Inferior parietal cortex (tissue), 1 donor: ENCODE results near the gene ESM1.

Experiments
- DNase-seq: peaks from one replicate; pipeline ENCODE4 v3.0.0-alpha.2; 2016; ENCODE audit errors: extremely low spot score

ESM1 gene

DNA sequence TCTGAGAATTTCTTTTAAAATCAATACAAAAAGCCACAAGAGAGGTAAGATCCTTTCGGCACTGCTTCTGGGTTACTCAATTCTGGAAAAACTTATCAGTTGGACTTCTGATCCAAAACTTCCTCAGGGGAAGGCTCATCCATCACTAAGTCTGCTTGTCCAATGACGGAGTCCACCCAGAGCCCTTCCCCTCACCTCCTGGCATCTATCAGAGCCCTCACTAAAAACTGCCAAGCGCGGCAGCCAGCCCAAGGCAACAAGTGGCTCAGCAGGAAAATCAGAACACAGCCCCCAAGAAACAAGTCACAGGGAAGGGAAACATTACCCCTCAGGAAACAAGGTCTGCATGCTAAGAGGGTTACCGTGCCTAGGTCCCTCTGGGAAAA lies 869 bp upstream of the ESM1 start:
- DNase-seq: no peak

- no peak for DNase-seq
Measured at GRCh38 chr5:54981928-54982327, 3.5 kb downstream of the ESM1 start.

GRCh38 chr5:54975701-54976100 lies 9.7 kb downstream of the ESM1 start:
- no peak for DNase-seq

DNA sequence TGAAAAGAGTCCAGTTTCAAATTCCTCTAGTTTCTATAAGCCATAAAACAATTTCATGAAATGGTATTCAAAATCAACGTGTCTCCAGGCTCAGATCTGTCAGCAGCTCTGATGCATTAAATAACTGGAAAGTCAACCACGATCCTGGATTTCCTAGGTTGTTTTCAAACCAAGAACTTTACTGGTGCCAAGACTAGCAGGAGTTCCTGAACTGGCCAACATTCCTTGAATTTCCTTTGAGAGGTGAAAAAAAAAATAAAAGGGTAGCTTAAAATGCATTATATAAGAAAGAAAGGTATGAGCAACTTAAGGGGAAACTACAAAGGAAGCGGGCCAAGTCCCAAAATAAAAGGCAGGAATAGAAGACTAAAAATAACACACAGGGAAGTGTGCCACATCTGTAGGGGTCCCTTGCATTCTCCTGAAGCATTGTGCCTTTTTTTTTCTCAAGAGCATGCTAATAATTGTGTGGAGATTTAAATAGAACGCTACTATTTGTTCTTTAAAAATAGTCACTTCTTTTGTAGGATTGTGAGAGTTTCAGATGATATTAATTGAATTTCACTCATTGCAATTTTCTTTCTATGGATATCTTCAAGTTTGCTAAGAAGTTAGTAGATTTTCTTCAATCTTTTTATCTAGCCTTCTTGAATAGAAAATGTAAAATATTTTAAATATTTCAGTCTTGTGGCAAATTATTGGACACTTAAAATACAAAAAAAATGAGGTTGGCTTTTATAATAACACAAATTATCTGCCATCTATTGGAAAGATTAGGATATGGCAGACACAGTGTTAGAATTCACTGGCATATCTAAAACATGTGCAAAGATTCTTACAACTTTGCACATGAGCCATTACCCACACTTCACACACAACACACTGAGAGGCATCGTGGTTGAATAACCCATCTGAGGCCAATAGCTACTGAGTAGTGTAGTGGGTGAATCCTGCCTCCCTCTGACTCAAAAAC lies 15.3 kb downstream of the ESM1 start:
- DNase-seq: no peak

GRCh38 chr5:54969242-54969641 lies 16.2 kb downstream of the ESM1 start:
- DNase-seq: no peak

DNA sequence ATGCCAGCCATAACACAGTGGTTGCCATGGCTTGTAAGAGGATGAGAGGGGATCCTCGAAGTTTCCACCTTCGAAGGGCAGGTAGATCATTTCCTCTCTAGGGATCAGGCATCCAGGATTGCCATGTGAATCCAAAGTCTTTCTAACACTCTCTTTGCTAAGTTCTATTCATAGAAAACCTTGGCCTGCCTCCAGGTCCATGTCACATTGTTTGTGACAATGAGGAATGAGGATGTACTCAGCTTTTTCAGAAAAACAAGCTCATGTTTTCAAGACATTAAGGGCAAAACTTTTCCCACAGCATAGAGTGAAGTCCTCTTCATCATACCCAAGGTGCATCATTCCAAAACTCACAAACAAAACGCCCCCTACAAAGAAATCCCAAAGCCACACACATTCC lies 19.6 kb downstream of the ESM1 start:
- DNase-seq: no peak

DNA sequence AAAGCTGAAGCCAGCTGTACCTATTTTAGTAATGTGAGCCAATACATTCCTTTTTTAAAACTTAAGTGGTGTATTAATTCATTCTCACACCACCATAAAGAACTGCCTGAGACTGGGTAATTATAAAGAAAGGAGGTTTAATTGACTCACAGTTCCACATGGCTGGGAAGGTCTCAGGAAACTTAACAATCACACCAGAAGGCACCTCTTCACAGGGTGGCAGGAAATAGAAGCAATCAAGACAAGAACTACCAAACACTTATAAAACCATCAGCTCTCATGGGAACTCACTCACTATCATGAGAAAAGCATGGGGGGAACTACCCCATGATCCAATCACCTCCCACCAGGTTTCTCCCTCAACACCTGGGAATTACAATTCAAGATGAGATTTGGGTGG lies 21.0 kb downstream of the ESM1 start:
- no peak for DNase-seq

DNA sequence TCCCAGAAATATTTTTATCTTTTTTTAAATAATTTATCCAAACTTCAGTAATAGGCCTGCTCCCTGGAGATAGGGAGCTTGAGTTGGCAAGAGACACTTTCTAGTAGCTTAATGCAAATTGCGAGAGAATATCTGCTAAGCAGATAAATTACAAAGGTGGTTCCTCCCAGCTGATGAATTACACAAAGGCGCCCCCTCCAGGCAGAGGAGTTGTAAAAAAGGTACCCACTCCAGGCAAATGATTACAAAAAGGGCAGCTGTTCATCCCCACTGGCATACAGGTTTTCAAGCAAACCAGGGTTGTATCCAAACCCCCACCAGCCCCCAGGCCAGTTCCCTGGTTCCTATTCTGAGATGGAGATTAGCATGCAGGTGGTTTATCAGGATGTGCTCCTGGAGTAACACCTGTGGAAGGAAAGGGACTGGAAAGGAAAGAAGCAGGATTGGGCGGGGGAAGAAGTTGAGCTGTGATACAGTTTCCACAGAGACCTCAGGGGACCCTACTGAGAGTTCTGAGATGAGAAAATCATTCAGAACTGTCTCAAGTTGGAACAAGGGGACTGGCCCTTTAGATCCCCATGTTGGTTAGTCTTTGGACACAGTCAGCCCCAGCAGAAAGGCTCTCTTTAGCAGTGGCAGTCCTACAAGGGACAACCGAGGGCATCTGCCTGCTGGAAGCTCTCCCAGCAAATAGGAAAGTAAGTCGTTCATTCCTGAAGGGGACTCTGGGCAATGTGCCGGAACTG lies 25.5 kb downstream of the ESM1 start:
- DNase-seq: no peak

- no peak for DNase-seq
Measured at GRCh38 chr5:54956922-54957321, 28.5 kb downstream of the ESM1 start.

DNA sequence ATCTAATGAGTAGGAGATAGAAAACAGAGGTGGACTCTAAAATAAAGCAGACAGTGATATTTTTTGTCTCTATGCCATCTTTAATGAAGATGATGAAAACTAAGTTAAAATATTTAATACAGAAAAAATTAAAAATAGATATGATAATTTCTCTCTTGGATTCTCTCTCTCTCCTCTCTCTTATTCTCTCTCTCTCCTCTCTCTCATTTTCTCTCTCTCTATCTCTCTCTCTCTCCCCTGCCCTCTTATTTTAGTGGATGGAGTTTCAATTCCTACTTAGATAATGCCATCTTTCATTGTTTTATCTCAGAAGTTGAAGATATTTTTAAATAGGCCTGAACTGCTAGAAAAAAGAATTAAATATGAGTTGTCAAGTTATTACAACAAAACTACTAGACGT lies 38.2 kb downstream of the ESM1 start:
- no peak for DNase-seq

DNA sequence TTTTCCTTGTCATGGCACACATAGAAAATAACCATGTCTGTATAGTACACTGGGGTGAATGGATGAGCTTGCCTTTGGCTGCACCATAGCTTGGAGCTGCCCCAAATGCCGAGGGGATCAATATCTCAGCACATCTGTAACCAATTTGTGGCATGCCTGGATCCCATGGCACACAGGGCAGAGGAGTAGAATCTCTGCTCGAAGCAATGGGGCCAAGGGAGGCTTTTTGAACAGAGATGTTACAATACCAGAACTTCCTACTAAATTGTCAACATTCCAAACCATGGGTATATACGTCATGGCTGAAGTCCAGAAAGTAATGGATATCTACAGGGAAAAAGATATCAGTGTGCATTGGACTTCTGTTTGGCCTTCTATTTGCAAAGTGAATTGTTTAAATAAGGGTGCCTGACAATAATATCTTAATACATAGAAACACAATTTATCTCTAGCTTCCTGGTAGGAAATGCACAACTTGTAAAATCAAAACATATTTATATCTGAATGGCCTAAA lies 39.0 kb downstream of the ESM1 start:
- DNase-seq: no peak

DNA sequence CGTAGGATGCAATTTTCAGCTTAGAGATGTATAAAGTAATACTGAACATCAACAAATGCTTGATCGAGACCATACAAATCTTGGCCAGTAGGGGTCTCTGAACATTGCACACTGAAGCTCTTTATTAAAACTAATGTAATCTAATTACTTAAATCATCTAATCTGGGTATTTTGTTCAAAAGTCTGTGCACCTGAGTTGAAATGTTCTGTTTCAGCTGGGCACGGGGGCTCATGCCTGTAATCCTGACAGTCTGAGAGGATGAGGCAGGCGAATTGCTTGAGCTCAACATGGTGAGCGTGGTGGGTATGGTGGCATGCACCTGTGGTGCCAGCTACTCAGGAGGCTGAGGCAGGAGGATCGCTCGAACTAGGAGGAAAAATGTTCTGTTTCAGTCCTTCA lies 41.0 kb downstream of the ESM1 start:
- peak; percentile 15 for DNase-seq

- no peak for DNase-seq
Measured at GRCh38 chr5:54942064-54942778, 43.2 kb downstream of the ESM1 start.

DNA sequence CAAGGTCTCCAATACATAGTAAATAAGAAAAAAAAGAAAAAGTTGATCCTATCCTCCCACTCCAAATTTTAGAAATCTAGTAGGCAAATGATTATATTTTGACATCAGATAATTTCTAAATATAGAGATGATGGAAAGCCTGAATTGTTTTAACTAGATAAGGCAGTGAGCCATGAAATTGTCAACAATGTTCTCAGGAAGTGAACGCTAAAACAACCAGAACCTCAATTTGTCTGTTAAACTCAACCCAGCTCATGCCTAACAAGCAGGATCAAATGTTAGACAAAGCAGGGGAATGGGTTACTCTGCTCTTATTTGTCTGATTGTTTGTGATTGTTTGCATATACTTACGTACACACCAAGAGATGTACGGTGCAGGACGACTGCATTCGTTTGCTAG lies 49.2 kb downstream of the ESM1 start:
- DNase-seq: no peak

DNA sequence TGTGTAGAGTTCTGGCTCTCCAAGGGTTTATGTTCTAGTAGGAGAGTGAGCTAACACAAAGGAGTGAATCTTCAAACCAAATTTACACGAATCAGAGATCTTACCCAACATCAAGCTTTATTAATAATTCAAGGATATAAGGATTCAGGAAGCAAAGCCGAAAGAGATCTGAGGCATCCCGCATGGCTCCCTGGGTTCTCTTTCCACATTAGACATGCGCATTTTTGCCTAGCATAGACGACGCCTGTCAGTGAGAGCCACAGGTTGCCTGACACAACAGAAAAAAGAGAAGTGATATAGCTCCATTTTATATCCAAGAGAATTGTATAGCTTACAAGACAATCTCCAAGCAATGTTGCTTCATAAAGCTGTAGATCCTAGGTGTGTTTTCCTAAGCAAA lies 52.6 kb downstream of the ESM1 start:
- DNase-seq: no peak

DNA sequence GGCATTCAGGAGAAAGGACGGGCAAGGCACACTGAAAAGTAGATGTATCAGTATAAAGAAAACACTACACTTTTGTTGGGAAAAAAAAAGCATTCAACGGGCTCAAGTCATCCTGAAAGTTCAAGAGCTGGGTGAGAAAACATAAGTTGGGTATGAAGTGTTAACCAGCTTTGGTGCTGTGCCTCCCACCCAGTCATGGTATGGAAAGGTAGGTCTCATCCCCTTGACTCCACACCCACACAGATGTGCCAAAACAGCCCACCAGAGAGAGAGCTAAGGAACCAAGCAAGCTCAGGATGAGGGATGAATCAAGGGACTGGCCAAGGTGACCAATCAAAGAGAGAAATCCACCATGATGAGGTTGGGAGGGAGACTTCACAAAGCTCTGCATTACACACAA lies 54.7 kb downstream of the ESM1 start:
- DNase-seq: no peak
